NCI-H510A treated with DMSO at 0.1 percent for 48 hours (cell line): ENCODE data around the gene ESRRA.

ENCODE experiments used
- DNase-seq: peaks from one replicate; lab custom pipeline; 2025; lab: John Stamatoyannopoulos, UW

Gene ESRRA

GRCh38 chr11:64275031-64275800, 30.1 kb upstream of the ESRRA start:
- DNase-seq, result no peak

DNA sequence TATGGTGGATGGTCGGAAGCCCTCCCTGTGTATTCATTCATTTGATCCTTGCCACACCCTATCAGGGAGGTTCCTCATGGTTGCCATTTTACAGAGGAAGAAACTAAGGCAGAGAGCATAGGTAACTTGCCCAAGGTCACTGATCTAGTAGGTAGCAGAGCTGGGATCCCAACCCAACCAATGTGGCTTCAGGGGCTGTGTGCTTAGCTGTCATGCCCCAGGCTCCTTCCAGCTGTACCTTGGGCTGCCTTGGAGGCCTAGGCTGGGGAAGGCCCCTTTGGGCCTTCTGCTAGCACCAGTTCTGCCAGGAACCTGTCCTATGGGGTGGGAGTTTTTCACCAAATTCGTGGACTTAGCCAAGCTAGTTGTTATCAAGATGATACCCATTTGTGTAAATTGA, 29.5 kb upstream of the ESRRA start:
- no peak for DNase-seq

GRCh38 chr11:64276653-64277431, 28.5 kb upstream of the ESRRA start:
- no peak for DNase-seq

- DNase-seq, result no peak
These were observed 26.6 kb upstream of the ESRRA start for GRCh38 chr11:64278576-64279190.

DNA sequence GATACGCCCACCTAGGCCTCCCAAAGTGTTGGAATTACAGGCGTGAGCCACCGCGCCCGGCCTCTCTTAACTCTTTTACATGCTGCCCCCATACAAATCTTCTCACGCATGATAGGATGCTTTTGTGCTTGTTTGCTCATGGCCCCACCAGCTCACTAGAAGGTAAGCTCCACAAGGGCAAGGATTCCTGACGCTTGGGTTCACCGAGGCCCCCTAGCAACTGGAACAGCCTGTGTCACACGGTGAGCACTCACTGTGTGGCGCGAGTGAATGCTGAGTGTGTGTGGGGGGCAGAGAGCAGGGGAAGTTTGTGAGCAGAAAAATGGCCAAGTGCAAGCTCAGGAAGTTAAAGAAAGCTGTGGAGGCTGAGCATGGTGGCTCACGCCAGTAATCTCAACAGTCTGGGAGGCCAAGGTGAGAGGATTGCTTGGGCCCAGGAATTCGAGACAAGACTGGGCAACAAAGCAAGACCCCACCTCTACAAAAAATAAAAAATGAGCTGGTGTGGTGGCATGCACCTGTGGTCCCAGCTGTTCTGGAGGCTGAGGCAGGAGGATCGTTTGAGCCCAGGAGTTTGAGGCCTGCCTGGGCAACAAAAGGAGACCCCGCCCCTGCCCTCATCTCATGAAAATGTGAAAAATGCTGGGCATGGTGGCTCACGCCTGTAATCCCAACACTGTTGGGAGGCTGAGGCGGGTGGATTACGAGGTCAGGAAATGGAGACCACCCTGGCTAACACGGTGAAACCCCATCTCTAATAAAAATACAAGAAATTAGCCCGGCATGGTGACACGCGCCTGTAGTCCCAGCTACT, 23.2 kb upstream of the ESRRA start:
- DNase-seq, result no peak

DNA sequence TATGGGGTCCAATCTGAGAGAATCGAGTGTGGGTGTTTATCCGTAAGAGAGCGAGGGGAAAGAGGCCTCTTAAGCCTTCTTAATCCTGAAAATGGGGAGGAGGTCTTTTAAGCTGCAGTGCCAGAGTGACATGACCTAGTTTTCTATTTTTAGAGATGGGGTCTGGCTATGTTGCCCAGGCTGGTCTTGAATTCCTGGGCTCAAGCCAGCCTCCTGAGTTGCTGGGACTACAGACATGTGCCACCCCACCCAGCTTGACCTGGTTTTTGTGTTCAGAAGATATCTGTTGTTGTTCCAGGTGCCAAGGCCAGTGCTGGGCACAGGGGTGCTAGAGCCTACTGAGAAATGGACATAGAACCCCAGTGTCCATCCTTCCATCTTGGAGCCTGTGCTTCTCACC, 22.2 kb upstream of the ESRRA start:
- DNase-seq, result no peak

- peak; percentile 91 for DNase-seq
These were observed 21.0 kb upstream of the ESRRA start, which contains the start of gene BAD for GRCh38 chr11:64284048-64284961. Gene BAD, minus strand, starts transcription at chr11:64284665. Its CDS starts 297 bp downstream, at chr11:64284368.

GRCh38 chr11:64284962-64285884, 20.1 kb upstream of the ESRRA start, which contains the start of gene GPR137:
Gene GPR137, plus strand, starts transcription at chr11:64285848. Its CDS starts 677 bp downstream, at chr11:64286525.
- DNase-seq, result peak; percentile 72

GRCh38 chr11:64285885-64286800, 19.2 kb upstream of the ESRRA start:
- peak; percentile 48 for DNase-seq

DNA sequence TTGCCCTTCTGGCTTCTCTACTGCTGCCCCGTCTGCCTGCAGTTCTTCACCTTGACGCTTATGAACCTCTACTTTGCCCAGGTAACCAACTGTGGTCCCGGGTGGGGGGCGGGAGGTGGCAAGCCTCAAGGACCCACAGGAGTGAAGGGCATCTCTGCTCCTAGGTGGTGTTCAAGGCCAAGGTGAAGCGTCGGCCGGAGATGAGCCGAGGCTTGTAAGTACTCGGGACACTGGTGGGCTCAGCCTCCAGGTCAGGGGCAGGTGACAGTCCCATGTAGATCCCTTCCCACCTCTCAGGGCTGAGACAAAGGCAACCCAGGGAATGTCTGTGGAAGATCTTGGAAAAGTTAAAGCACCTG, 18.5 kb upstream of the ESRRA start:
- DNase-seq, result no peak

GRCh38 chr11:64287676-64288352, 17.5 kb upstream of the ESRRA start:
- DNase-seq, result no peak

DNA sequence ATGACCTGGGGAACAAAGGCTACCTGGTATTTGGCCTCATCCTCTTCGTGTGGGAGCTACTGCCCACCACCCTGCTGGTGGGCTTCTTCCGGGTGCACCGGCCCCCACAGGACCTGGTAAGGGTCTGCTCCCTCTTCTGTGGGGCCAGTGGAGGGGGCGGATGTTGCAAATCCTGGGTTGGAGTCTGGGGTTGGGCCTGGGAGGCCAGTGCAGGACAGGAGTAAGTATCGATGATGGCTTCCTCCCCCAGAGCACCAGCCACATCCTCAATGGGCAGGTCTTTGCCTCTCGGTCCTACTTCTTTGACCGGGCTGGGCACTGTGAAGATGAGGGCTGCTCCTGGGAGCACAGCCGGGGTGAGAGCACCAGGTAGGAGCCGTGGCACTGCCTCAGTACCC, 17.0 kb upstream of the ESRRA start:
- no peak for DNase-seq

GRCh38 chr11:64289002-64289564, 16.2 kb upstream of the ESRRA start:
- no peak for DNase-seq

- no peak for DNase-seq
These were observed 14.7 kb upstream of the ESRRA start for GRCh38 chr11:64290352-64291261.

DNA sequence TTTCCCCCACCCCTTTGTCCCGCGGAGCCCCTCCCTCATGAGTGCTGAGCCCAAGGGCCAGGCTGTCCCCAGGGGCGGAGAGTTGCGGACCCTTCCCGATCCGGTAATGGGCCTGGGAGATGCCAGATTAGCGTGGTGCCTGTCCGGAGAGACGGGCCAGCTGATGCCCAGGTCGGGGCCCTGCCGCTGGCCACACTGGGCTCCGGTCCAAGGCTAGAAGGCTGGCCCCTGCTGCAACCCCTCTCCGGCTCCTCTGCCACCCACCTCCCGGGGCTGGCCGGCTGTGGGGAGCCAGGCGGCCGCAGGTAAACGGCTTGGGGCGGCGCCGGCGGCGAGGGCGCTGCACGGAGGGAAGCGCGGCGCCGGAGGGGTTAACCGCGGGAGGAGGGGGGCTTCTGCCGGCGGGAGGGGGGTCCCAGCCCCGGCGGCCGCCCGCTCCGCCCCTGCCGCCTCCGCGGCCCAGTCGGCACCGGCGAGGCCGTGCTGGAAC, 14.0 kb upstream of the ESRRA start, which contains the start of gene KCNK4:
Gene KCNK4 (plus strand): TSS at position 41 of the 490 bp plus-strand sequence. CDS start 1,717 bp downstream, outside the sequence.
- no peak for DNase-seq

DNA sequence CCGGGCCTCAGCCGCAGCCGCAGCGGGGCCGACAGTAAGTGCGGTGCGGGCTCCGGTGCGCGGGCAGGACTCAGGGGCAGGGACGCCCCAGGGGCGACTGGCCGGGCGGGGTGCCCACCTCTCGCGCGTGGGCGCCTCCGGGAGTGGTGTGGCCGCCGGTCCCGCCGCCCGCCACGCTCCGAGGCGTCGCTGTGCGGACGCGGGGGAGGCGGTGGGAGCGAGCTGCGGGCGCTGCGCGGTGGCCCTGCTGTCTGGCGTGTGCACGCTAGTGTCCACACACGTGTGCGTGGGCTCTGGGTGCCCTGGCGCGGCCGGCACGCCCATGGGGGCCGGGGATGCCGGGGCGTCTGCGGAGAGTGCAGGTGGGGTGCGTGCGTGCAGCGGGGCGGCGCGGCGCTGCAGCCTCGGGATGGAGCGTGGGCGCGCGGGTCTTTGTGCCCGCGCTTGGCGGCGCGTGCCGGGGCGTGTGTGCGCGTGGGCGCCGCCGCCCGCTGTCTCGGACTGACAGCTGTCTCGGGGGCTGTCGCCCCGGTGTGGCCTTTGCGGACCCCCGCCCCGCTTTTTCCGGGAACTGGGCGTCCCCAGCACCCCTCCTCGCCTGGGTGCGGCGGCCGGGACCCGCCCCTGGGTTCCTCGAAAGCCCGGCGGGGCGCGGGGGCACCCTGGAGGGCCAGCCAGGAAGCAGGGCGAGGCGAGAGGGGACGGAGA, 13.4 kb upstream of the ESRRA start:
- DNase-seq, result no peak
